Heart right ventricle (tissue), 16 donors: Measurements from ENCODE around the gene FAM180B. TPM values are rescaled to one million over a fixed set of nuclear protein-coding genes. Genes with fewer than 3 reads are reported as not detected.

Experiments used
- ATAC-seq, 8 donors: fragments of 200-7000 bp; cut with Tn5 transposase; one replicate each; pipeline ENCODE4 v1.9.1; 2020; ENCODE audit warnings: mild to moderate bottlenecking in 8 of 8, moderate library complexity in 8 of 8, moderate number of reproducible peaks in 1 of 8
- DNase-seq, 2 donors: peaks; one replicate each; pipeline ENCODE4 v3.0.0-alpha.2; 2020
- H3K27ac ChIP-seq, 10 donors: fragments of 200-600 bp; sonication (generic) in 2 of 10; one replicate each; pipeline versions ENCODE4 v1.5.0 to v1.8.0; 2020 to 2022; ENCODE audit warnings: mild to moderate bottlenecking in 3 of 10
- H3K27me3 ChIP-seq, 7 donors: fragments of 200-600 bp; one replicate each; pipeline ENCODE4 v1.8.0; 2021 to 2022; ENCODE audit warnings: mild to moderate bottlenecking in 2 of 7
- H3K36me3 ChIP-seq, 9 donors: fragments of 200-600 bp; sonication (generic) in 1 of 9; one replicate each; pipeline versions ENCODE4 v1.5.0 to v1.8.0; 2020 to 2022; ENCODE audit warnings: mild to moderate bottlenecking in 2 of 9
- H3K4me1 ChIP-seq, 9 donors: fragments of 200-600 bp; sonication (generic) in 1 of 9; one replicate each; pipeline versions ENCODE4 v1.5.0 to v1.8.0; 2020 to 2022; ENCODE audit warnings: mild to moderate bottlenecking in 4 of 9
- H3K4me3 ChIP-seq, 10 donors: fragments of 200-600 bp; sonication (generic) in 2 of 10; one replicate each; pipeline versions ENCODE4 v1.5.0 to v1.8.0; 2020 to 2022; ENCODE audit warnings: mild to moderate bottlenecking in 7 of 10, moderate library complexity in 2 of 10
- H3K9me3 ChIP-seq, 11 donors: fragments of 200-600 bp in 10 of 11; sonication (generic) in 2 of 11; one replicate each; pipeline versions ENCODE4 v1.5.0 to v1.8.0; 2013 to 2022; ENCODE audit warnings: mild to moderate bottlenecking in 2 of 11, control low read depth in 1 of 11, moderate library complexity in 1 of 11
- WGBS, 2 donors: extraction: QIAGEN DNeasy Blood & Tissue Kit; methylation state at CpG; one replicate each; pipeline ENCODE4 v1.1.7; 2013; ENCODE audit warnings: inconsistent platforms in 1 of 2; 5-methylcytosine and 5-hydroxymethylcytosine counted together
- intact Hi-C, 10 donors: fragments of 100-400 bp; cut with DNase I; formaldehyde crosslinking; loops; one replicate each; pipeline versions ENCODE4 v1.11.1 to v1.14.2; 2022
- long read RNA-seq, 3 donors: library from polyadenylated mRNA; unstranded; transcript quantifications; one replicate each; pipeline ENCODE4 v2.0.0, GENCODE V29; 2020 to 2021
- polyA plus RNA-seq, 2 donors: library from polyadenylated mRNA; stranded (reverse); fragments of 200-250 nt; gene quantifications; one replicate each; pipeline ENCODE4 v1.2.3, GENCODE V29; 2013
- total RNA-seq, 10 donors: library from RNA; stranded (reverse); fragmentation: NEBNext Ultra II Directional in 3 of 10; extraction: Animal tissue kit (Norgen Biotek cat#: 25700) in 3 of 10; gene quantifications; one replicate each; pipeline versions ENCODE4 v1.2.1 to v1.2.4, GENCODE V29; 2021 to 2023
- TF ChIP-seq, protein P1 (sequence below), 9 donors: fragments of 200-600 bp; sonication (generic) in 2 of 9; IDR thresholded peaks; one replicate each; pipeline versions ENCODE4 v1.5.0 to v1.8.0; 2021 to 2022; ENCODE audit warnings: antibody characterized with exemption in 9 of 9, mild to moderate bottlenecking in 5 of 9, moderate library complexity in 1 of 9
- donor health status: Arrhythmogenic right ventricular cardiomyopathy.
- donor health status: ischemic (EF 13 %, LVEDD 7.1; RV severe dilation, severe dysfunction).
- donor health status: healthy with polysubstance abuse.
- donor health status: DM: no; HTN: yes; CAD: no.
- donor health status: DM: no; HTN: no; CAD: no.
- donor health status: ischemic (EF 25% LVEDD 6.9; RV normal size, moderate dysfunction).
- donor health status: ischemic (EF 25% LVEDD 5.7; RV mildly dilated, moderate dysfunction).
- donor health status: healthy.
- donor health status: DM: yes; HTN: yes; CAD: no.
- donor health status: Ischemic cardiomyopathy.
- donor health status: ischemic (EF 35%, LVEDD 5.7; RV mildly dilated, moderate dysfunction).
- donor health status: nonischemic (EF 11% LVEDD 7.7; RV severe dilation, severe dysfunction).
- donor health status: DM: yes; HTN: yes; CAD: no.
- donor health status: PGD.
- donor health status: ischemic (EF 29% LVEDD 5.4; RV normal size, mild dysfunction).
- donor health status: nonischemic (EF 23%, LVEDD 6.1; RV moderate dilation, normal function).

FAM180B gene
- total RNA-seq (1 to 10 TPM in 1 of 10 donors, under 1 TPM in 4, not detected in 5; 0.19 to 1.0 (median 0.24) TPM), polyA plus RNA-seq (under 1 TPM in 1 of 2 donors, not detected in 1; 0.07 TPM)
- long read RNA-seq, donor 1, result 0 reads
- long read RNA-seq, donor 2, result 0 reads
- long read RNA-seq, donor 3, partial matches to known transcripts, result 0 of 1 reads
- long read RNA-seq, donor 3, other reads (novel, unspliced or antisense), result 0 of 1 reads

- H3K36me3 ChIP-seq, result peaks cover 0 to 42% (median 37%) of the 10 kb centered on the region in 9 donors
- DNase-seq, result no peak
- 64 to 65% methylated on average over 12 of the region's 12 CpGs for WGBS, 2 donors
- peaks cover 0 to 25% (median 14%) of the 10 kb centered on the region in 7 donors for H3K27me3 ChIP-seq
- H3K9me3 ChIP-seq, result no peaks in the 10 kb centered on the region
- ATAC-seq, result peak in 6 of 8 donors; percentile 17 to 83 (median 50)
- TF ChIP-seq, protein P1, sequence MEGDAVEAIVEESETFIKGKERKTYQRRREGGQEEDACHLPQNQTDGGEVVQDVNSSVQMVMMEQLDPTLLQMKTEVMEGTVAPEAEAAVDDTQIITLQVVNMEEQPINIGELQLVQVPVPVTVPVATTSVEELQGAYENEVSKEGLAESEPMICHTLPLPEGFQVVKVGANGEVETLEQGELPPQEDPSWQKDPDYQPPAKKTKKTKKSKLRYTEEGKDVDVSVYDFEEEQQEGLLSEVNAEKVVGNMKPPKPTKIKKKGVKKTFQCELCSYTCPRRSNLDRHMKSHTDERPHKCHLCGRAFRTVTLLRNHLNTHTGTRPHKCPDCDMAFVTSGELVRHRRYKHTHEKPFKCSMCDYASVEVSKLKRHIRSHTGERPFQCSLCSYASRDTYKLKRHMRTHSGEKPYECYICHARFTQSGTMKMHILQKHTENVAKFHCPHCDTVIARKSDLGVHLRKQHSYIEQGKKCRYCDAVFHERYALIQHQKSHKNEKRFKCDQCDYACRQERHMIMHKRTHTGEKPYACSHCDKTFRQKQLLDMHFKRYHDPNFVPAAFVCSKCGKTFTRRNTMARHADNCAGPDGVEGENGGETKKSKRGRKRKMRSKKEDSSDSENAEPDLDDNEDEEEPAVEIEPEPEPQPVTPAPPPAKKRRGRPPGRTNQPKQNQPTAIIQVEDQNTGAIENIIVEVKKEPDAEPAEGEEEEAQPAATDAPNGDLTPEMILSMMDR (IDR thresholded peaks at IDR 0.05), result no peak
- H3K27ac ChIP-seq, result peak within 1 kb of the TSS in 6 of 10 donors; percentile 9 to 56 (median 40)
- H3K4me3 ChIP-seq, result no peak within 1 kb of the TSS
- intact Hi-C loops, result loop anchor here in 1 of 10 donors (10.0 kb wide), 1 partner anchor 749 kb away; no protein-coding TSS in a partner anchor
- peaks cover 0 to 27% (median 10%) of the 10 kb centered on the region in 9 donors for H3K4me1 ChIP-seq
Observed at GRCh38 chr11:47586098-47586855, at the start of gene FAM180B. TSS of gene FAM180B (plus strand) at chr11:47586678. CDS start at chr11:47586769, 91 bp downstream.

- Histone ChIP-seq H3K4me3 (no peak overlapping the region), H3K27me3 (no peaks in the 10 kb centered on the region), H3K9me3 (no peaks in the 10 kb centered on the region), H3K4me1 (peaks cover 15 to 96% (median 85%) of the 10 kb centered on the region in 9 donors), H3K36me3 (peaks cover 0 to 17% (median 0%) of the 10 kb centered on the region in 9 donors), H3K27ac (no peak overlapping the region)
- intact Hi-C loops, result loop anchor here in 3 of 10 donors (5.0 to 10.0 kb wide), 3 partner anchors 35 to 52 kb away; no protein-coding TSS in a partner anchor
- DNase-seq (no peak), ATAC-seq (no peak)
- TF ChIP-seq, protein P1 (IDR thresholded peaks at IDR 0.05), result no peak
- 79 to 84% methylated on average over 3 of the region's 3 CpGs for WGBS, 2 donors
Observed at GRCh38 chr11:47536915-47537314, 49.6 kb upstream of the FAM180B start.

- H3K4me3 ChIP-seq, result no peak overlapping the region
- peaks cover 0 to 17% (median 0%) of the 10 kb centered on the region in 9 donors for H3K36me3 ChIP-seq
- H3K9me3 ChIP-seq, result no peaks in the 10 kb centered on the region
- H3K4me1 ChIP-seq, result peaks cover 12 to 93% (median 75%) of the 10 kb centered on the region in 9 donors
- intact Hi-C loops, result loop anchor here in 3 of 10 donors (5.0 to 10.0 kb wide), 3 partner anchors 37 to 54 kb away; no protein-coding TSS in a partner anchor
- no peaks in the 10 kb centered on the region for H3K27me3 ChIP-seq
- no peak for DNase-seq
- peak overlapping the region in 2 of 10 donors; percentile 44 to 54 for H3K27ac ChIP-seq
- 83 to 84% methylated on average over 10 of the region's 10 CpGs for WGBS, 2 donors
- TF ChIP-seq, protein P1 (IDR thresholded peaks at IDR 0.05), result no peak
- peak in 2 of 8 donors; percentile 34 to 39 for ATAC-seq
Observed at GRCh38 chr11:47538741-47539565, 47.5 kb upstream of the FAM180B start.
